AG08395 (cell line): ENCODE data around the gene MLXIP.
A peak's percentile ranks its signal among the peaks of the same experiment; 100 is the strongest.

ENCODE experiments used
- DNase-seq: peaks from one replicate; pipeline ENCODE4 v3.0.0; 2012; ENCODE audit warnings: mixed read lengths, low spot score

MLXIP gene

DNA sequence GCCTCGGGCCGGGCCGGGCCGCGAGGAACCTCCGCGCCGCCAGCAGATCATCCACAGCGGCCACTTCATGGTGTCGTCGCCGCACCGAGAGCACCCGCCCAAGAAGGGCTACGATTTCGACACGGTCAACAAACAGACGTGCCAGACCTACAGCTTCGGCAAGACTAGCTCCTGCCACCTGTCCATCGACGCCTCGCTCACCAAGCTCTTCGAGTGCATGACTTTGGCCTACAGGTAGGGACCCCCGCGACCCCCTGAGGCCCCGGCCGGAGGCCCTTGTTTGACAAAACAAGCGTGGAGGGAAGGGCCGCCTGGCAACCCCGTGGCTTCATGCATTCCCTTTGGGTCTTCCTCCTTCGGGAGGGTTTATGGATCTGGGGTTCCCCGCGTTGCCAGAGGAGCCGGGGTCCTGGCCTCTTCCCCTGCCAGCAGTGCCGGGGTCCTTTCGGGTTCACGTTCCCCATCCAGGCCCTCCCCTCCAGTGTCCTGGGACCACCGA lies 526 bp downstream of the MLXIP start:
- no peak for DNase-seq

DNA sequence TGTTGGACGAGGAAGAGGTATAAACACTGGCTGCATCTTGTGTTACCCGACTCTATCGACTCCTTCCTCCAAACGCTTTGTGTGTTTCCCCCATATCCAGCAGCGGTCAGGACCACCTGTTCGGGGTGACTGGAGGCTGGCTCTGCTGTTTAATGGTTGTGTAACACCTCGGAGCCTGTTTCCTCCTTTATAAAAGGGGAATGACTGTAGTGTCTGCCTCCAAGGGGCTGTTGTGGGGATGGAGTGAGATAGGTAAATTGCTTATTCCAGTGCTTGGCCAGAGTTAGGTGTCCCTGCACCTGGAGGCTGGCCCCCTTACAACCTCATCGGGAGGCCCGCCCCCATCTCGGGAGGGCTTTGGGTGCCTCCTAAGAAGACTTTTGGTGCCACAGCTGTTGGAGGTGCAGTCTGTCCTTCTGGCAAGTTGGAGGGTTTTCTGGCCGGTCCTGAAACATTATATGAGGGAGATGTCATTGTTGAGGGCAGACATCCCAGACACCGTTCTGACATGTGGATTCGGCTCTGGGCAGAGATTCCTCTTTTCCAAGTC lies 1.1 kb downstream of the MLXIP start:
- no peak for DNase-seq

DNA sequence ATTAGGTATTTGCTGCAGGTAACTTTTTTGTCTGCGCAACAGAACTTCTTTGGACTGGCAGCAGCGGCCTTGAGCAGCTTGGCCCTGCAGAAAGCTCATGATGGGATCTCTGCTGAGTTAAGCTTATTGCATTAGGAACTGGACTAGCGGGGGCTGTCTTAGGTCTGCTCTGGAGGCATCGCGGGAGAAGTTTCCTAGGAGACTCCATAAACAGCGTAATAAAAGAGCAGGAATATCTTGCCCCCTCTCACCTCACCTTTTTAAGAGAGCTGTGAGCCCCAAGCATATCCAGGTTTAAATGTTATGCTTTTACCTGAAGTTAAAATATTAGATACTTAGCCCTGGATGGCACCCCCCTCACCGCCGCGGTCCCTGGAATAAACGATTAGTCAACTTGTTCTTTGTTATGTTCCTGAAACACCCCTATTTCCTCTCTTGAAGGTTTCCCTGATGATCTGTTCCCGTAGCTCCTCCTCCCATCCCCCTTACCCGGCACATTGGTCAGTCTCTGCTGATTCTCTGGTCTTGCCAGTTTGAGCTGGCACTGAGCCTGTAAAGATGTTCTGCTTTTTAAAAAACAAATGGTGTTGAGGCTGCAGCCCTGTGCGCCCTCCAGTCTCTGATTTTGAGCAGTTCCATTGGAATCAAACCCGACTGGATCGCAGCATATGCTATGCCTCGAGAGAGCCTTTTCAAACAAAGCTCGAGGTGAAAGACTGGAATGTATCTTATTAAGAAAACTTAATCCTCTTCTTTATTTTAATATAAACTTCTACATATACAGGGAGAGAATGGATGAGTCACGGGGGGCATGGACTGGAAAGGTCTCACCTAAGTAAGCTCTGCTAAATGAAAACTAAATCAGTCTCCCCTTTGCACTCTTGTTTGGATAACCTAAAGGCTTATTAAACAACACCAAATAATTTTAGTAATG lies 1.9 kb downstream of the MLXIP start:
- DNase-seq, result peak; percentile 73

DNA sequence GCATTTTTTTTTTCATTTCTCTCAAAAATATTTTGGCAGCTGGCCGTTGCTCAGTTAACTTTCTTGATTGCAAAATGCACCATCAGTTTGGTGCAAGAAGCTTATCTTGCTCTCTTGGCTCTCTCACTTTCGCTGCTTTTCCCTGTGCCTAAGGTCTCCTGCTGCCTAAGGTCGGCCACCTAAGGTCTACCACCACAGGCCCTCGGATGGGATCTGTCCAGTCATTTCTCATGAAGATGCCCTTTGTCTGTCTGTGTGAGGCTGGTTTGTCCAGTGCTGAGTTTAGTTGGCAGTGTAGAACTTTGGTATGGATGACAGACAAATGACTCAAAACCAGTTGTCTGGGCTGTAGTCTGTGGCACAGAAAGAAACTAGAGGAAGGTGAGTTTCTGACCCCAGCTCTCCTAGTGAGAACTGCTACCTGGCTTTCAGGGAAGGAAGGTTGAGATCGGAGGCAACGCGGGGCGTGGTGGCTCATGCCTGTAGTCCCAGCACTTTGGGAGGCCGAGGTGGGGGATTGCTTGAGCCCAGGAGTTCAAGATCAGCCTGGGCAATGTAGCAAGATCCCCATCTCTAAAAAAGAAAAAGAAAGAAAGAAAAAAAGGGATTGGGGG lies 2.6 kb downstream of the MLXIP start:
- no peak for DNase-seq

DNA sequence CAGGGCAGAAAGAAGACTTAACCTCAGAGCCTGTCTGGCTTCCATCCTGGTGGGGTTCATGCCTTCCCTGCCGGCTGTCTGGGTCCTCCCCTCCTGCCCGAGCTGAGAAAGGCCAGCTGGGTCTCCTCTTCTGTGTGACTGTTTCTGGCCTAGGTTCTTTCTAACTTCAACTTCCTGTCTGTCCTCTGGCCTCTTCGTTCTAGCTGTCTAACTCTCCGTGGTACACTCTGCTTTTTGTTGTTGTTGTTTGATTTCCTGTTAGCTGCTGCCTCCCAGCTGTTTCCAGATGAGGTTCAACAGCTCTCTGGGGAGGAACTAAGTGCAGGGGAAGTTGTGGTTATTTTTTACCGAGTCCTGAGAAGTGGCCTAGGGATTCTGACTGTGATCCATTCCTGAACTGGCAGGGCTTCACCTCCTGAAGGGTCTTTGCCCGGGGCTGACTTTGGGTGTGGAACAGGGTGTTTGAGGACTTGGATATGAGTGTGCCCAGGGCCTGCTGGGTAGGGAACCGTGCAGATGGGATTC lies 3.2 kb downstream of the MLXIP start:
- peak; percentile 47 for DNase-seq

DNA sequence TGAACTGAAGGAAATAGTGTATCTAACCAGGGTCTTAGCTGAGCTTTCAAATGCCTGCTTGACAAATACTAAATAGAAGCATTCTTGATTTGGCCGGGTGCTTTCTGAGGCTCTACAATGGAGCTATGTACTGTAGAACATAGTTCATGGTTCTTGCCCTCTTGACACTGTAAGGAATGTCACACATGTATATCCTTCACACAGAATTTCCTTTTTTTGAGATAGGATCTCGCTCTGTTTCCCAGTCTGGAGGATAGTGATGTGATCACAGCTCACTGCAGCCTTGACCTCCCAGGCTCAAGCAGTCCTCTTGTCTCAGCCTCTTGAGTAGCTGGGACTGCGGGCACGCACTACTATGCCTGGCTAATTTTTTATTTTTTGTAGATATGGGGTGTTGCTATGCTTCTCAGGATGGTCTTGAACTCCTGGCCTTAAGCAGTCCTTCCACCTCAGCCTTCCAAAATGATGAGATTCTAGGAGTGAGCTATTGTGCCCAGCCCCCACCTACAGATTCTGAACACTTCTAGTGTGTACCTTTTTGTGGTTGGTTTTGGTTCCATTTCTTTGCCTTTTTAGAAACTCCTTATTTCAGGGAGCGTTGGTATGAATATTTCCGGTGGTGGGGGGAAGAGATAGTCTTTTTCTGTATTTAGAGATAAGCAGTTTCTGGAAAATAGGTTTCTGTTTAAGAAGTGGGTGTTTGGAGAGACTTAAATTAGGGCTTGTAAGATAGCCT lies 4.2 kb downstream of the MLXIP start:
- DNase-seq, result no peak

DNA sequence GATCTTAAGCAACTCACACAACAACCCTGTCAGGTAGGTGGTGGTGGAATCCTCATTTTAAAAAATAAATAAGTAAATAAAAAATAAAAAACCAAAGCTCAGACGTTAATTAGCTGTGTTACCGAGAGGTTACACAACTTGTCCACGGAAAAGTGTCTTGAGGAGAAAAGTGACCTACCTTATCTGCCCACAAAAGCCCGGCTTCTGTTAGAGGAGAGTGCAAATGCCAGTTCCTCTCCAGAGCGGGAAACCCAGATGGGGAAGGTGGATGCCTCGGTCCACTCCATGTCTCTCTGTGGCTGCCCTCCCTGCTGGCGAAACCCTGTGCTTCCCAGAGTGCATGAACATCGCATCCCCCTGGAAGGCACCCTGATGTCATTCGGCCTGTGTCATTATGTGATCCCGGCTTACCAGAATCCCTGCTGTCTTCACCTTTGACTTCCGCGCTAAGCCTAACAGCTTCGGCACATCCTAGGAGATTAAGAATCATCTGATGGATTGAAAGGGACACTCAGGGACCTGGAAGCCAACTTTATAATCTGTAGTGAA lies 6.4 kb downstream of the MLXIP start:
- DNase-seq, result no peak

DNA sequence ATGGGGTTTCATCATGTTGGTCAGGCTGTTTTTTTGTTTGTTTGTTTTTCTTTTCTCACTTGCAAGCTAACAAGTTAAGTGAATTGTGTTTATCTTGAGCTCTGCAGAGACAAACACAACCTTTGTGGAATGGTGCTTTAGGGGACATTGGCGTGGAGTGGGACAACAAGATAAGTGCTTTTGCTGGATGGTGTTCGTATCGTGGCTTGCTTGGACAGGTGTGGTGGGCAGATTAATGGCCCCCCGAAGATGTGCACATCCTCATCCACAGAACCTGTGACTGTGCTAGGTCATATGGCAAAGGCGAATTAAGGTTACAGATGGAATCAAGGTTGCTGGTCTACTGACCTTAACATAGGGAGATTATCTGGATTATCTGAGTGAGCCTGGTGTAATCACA lies 7.0 kb downstream of the MLXIP start:
- DNase-seq, result no peak

DNA sequence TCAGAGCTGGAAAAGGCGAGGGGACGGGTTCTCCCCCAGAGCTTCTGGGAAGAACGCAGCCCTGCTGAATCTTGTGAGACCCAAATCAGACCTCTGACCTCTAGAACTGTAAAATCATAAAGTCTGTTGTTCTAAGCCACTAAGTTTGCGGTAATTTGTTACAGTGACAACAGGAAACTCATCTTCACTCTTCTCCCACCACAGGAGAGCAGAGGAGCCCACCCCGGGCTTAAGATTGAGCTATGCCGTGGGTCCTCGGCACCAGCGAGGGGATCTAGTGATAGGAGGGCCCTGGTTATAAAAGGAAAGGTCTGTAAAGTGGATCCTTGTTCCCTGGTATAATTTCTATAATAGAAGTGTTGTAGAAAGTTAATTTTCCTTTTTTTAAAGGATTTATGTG lies 7.6 kb downstream of the MLXIP start:
- no peak for DNase-seq

DNA sequence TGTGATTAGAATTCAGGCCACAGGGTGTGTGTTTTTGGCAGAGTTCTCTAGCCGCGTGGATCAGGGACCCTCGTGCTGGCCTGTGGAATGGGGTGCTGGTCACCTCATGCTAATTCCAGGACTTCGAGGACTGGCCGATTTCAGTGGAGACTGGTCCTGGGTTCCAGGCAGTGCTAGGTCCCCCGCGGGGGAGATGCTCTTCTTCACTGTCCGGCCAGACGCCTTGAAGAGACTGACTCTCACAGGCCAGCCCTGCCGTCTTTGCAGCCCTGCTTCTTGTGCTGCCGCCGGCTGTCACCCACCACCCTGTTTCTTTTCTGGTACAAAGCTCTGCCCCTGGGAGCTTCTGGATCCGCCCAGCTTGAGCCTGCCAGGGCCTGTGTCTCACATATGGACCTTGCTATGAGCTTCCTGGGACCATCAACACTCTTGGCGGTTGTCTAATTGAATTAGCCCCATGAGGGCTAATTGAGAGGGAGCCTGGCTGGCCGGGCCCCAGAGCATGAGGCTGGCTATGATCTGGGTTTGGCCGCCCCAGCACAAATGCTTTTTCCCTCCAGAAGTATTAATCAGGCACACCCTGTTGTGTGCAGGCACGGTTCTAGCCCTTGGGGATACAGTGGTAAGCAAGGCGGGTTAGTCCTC lies 8.2 kb downstream of the MLXIP start:
- DNase-seq, result no peak

DNA sequence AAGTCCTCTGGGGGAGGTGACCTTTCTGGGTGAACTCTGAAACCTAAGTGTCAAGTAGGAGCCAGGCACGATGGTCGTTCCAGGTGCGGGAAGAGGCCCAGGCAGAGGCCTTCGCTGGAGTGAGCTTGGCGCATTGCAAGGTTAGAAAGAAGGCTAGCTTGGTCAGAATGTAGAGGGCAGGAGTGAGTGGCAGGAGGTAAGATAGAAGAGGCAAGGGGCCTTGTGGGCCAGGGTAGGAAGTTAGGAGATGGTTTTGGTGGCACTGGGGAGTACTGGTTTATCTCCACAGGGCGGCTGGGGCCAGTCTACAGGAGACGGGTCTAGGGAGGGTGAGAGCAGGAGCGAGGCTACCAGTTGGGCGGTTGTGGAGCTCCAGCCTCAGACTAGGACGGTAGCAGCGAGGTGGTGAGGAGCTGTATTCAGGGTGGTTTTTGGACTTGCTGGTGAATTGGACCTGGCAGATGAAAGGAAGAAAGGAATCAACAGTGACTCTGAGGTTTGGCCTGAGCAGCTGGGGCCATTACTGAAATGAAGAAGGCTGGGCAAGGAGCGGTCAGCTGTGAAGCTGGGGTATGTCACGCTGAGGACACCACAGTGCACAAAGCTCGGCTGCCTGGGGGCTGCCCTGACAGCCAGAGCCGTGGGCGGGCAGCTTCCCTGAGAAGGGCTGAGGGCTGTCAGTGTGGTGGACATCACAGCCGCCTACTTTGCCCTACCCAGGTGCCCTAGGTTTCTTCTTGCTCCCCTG lies 9.0 kb downstream of the MLXIP start:
- DNase-seq, result no peak

DNA sequence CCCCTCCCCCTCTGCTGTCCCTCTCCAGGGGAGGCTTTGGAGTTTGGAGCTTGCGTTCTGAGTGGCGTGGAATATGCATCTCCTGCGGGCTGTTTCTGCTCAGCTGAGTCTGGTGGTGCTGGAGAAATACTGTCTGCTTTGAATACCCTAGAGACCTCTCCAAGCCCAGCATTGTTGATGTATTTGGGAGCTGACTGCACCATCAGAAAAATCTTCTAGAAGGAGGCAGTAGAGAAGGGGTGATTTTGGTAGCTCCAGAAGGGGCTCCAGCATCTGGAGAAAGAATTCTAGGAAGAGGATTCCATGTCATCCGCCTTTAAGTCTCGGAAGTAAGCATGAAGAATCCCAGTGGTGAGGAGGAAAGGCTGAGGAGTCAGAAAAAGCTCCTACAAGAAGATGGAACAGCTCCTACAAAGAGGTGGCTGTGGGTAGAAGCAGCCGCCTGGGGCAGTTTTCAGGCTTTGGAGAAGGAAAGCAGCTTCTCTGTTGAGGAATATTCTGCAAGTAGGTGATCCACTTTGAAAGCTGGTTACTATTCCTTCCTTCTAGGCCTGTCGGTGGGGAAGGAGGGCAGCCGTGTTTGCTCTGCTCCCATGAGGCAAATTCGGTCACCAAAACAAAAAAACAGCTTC lies 9.7 kb downstream of the MLXIP start:
- DNase-seq, result no peak

DNA sequence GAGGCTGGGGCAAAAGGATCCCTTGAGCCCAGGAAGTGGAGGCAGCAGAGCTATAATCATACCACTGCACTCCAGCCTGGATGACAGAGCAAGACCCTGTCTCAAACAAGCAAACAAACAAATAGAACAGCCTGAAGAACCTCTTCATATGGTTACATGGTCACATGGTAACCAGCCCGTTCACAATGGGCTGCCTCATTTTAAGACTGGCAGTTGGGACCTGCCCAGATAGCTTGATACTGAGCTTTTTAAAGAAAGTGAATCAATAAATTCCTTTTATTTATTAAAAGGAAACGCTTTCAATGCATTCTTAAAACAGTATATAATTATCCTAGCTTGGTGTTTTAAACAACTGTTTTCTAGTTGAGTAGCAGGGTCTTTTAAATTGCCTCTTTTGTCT lies 10.5 kb downstream of the MLXIP start:
- DNase-seq, result no peak

DNA sequence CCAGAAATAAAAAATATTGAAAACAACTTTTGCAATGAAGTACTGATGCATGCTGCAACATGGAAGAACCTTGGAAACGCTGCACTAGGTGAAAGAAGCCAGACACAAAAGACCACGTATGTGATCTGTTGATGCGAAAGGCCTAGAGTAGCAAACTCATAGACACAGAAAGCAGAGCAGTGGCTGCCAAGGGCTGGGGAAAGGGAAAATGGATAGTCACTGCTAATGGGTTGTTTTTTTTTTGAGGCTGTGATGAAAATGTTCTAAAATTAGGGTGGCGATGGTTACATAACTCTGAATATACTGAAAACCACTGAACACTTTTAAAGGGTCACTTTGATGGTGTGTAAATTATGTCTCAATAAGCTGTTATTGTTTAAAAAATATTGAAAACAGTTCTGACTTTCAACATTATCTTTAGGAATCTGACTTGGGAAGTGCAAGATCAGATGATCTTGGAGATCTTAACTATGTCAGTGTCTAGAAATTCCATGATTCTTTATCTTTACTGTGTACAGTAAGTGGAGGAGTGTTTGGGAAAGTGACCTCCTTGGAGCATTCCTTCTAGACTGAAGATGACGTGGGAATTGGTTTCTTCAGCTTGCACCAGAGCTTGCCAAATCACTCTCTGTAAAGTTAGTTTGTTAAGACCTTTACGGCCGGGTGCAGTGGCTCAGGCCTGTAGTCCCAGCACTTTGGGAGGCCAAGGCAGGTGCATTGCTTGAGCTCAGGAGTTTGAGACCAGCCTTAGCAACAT lies 12.4 kb downstream of the MLXIP start:
- DNase-seq, result peak; percentile 45

DNA sequence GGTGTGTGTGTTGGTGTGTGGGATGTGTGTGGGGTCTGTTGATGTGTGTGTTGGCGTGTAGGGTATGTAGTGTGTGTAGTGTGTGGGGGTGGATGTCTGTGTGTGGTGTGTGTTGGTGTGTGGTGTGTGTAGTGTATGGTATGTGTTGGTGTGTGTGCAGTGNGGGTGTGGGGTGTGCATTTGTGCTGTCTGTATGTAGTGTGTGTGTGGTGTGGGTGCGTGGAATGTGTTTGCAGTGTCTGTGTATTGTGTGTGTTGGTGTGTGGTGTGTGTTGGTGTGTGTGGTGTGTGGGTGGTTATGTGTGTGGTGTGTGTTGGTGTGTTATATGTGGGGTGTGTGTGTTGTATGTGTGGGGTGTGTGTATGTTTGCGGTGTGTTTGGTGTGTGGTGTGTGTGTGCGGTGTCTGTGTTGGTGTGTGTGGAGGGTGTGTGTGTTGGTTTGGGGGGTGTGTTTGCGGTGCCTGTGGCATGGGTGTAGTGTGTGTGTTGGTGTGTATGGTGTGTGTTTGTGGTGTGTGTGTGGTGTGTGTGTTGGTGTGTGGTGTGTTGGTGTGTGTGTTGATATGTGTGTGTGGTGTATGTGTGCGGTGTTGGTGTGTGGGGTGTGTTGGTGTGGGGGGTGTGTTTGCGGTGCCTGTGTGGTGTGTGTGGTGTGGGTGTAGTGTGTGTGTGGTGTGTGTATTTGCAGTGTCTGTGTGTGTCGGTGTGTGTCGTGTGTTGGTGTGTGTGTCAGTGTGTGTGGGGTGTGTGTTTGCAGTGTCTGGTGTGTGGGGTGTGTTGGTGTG lies 14.7 kb downstream of the MLXIP start:
- DNase-seq, result no peak

DNA sequence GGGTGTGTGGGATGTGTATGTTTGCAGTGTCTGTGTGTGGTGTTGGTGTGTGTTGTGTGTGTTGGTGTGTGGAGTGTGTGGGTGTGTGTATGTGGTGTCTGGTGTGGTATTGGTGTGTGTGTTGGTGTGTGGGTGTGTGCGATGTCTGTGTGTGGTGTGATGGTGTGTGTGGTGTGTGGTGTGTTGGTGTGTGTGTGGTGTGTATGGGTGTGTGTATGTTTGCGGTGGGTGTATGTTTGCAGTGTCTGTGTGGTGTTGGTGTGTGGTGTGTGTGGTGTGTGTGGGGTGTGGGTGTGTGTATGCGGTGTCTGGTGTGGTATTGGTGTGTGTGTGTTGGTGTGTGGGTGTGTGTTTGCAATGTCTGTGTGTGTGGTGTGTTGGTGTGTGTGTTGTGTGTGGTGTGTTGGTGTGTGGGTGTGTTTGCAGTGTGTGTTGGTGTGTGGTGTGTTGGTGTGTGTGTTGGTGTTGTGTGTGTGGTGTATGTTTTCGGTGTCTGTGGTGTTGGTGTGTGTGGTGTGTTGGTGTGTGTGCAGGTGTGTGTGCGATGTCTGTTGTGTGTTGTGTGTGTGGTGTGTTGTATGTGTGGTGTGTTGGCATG lies 15.7 kb downstream of the MLXIP start:
- no peak for DNase-seq

DNA sequence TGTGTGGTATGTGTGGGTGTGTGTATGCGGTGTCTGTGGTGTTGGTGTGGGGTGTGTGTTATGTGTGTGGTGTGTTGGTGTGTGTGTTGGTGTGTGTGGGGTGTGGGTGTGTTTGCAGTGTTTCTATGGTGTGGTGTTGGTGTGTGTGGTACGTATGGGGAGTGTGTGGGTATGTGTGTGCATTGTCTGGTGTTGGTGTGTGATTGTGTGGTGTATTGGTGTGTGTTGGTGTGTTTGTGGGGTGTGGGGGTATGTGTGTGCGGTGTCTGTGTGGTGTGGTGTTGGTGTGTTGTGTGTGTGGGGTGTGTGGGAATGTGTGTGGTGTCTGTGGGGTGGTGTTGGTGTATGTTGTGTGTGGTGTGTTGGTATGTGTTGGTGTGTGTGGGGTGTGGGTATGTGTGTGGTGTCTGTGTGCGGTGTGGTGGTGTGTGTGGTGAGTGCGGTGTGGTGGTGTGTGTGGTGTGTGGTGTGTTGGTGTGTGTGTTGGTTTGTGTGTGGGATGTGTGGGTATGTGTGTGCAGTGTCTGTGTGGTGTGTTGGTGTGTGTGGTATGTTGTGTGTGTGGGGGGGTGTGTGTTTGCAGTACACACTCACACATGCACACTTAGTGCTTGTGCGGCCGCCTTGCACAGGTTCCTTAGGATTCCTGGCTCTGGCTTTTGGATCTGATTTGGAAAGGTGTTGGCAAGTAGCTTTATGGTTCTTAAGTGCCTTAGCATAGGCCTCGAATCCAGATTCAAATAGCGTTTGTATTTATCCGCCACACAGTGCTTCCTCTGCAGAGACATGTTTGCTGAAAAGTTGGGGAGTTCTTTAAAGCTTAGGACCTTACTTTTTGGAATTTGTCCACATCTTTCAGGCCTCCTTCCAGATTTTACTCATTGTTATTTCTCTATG lies 16.4 kb downstream of the MLXIP start:
- DNase-seq, result no peak
